ENCODE measurements around the gene PARP12.
A peak's percentile ranks its signal among the peaks of the same experiment; 100 is the strongest.

The PARP12 gene

DNA sequence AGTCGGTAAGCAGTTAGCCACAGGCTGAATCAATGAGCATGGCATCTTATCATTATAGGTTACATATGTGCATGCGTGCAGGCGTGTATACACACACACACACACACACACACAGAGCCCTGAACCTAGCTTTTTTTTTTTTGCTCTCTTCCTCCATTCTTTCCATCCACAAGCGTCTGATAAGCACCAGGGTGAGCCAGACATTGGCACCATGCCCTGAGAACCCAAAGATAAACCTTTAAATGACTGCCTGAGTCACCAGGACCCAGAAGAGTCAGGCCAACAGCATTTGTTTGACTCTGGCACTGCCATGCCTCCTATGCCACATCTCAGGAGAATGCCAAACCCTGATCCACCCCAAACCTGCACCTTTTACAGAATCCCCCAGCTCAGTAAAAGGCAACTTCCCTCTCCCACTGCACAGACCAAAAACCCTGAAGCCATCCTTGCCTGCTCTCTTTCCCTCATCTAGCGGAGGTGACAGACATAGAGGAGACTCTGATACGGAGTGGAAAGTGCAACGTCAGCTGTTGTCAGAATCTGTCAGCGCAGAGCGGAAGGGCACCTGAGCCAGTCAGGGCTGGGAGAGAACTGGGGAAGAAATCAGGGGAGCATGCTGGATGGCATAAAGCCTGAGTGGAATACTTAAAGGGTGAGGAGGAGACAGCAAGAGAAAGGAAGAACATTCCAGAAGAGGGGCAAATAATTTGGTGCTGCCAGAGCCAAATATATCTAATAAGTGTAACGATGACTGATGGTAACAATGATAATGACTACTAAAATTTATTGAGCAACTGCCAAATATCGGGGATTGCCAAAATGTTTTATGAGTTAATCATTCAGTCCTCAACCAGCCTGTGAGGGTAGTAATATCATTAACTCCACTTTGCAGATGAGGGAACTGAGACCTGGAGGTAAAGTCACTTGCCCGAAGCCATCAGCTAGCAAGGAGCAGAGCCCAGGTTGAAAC, 3.2 kb downstream of the PARP12 start:
- DNase-seq = peak; percentile 70

DNA sequence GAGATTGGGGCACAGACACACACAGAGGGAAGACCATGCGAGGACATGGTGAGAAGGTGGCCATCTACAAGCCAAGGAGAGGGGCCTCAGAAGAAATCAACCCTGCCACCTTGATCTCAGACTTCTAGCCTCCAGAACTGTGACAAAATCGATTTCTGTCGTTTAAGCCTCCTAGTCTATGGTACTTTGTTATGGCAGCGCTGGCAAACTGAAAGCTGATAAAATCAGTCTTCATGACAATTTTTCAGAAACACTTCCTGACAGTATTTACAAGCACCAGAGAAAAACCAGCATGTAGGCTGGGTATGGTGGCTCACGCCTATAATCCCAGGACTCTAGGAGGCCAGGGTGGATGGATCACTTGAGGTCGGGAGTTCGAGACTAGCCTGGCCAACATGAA, 4.2 kb downstream of the PARP12 start:
- no peak for DNase-seq

DNA sequence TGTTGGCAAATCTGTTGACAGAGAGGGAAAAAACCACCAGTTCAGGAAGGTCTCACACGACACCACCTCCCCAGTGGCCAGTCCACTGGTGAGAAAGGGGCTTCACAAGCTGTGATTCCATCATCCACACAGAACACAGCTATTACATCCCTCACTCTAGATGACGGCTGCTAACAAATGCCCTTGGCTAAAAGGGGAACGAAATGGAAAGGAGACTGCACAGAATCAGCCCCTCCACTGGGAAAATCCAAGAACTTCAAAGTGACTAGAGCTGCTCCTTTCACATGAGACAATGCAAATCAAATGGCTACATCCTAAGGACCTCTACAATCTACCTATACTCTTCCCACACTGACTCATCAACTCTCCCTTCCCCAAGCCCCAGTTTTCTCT, 5.6 kb downstream of the PARP12 start:
- no peak for DNase-seq

DNA sequence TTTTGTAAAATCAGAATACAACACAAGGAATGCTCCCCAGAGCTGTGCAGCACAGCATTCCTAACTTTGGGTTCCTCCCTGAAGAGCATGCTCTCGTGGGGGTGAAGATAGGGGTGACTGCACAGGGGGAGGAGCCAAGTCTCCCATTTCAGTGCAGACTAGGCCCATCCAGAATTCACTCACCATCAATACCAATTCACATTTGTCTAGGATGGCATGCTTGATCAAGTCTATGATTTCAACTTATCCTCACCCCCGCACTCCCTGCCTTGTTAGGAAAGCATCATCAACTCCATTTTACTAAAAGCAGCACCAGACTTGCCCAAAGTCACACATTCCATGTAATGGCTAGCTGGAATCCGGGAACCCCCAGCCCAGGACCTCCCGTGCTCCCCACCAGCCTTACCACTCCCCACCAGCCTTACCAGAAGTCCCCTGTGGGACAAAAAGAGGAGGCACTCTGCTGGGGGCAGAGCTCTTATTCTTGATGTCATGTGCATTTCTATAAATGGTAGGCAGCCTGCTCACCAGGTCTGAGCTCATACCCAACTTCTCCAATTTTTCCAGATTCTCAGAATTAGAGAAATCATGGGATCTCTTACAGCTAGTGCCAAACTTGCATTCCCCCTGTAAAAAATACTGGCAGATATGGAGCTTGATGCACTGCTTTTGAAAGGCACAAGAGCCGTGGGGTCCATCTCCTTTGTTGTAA, 6.2 kb downstream of the PARP12 start:
- no peak for DNase-seq

DNA sequence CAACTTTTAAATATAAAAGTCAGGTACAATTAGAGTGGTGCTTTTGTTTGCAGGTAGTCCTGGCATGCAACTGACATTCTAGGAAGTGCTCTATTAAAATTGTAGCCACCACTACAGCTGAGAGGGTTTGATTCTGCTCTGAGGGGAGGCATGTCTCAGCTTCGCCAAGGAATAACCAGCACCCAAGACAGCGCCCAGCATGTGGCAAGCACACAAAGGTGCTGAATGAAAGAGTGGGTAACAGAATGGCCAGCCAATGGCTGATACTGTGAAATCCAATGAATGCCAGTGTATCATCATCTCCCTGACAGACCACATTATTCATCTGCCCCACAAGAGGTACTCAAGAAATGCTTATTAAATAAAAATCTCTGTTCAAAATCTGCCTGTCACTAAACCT, 6.9 kb downstream of the PARP12 start:
- DNase-seq = no peak

DNA sequence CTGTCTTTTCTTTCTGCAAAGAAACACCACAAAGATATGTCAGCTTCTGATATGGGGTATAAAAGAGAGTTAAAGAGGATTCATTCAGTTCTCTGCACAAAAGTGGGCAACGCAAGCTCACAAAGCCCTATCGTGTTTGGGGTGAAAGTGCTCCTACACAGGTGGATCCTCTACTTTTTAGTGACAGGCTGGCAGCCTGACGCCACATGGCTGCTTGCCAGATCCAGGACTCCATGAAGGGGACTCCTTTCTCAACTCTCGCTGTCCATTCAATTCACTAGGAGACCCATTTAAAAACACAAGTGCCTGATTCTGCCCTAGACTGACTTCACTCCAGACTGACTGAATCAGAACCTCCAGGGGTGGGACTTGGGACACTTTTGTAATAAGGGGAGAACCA, 8.0 kb downstream of the PARP12 start:
- DNase-seq = no peak

DNA sequence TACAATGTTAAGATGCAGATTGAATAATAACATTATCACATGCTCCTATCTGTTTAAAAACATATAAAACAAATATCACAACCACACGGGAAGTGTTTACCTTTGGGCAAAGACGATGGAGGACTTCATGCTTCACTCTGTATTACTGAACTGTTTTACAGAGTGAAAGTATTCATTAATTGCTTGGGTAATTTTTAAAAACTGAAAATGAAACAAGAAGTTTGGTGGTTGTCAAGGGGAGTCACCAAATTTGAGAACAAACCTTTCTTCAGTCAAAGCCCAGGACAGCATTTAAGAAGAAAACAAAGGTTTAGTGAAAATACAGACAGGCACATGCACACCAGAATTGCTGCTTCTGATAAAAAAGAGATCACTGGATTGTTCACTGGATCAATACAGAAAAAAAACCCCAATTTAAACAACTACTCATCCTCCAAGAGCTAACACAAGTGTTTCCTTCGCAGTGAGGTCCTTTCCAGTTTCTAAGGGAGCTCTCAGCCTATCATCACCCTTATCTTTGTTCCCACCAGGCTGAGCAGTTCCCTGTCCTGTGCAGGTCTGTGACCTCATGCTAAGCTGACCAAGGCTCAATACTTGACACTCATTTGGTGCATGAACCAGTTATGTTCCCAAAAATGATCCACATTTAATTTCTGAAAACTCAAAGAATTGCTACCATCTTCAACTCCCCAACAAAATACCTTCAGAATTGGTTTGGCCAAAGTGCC, 8.8 kb downstream of the PARP12 start:
- no peak for DNase-seq

DNA sequence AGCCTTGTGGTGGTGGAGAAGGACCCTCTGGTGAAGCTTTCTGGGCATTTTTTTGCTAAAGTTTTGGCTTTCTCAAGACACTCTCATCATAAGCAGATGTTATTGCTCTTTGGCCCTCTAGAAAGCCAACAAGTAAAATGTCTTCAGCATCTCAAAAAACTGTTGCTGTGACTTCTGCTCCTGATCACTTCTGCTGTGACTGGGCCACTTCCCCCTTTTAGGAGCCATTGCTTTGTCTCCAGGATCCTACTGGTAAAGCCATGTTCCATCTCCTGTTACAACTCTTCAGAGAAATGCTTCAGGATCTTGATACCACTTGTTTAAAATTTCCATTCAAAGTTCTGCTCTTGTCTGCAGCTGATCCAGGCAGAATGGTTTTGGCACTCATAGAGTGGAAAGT, 10.9 kb downstream of the PARP12 start:
- DNase-seq = no peak

DNA sequence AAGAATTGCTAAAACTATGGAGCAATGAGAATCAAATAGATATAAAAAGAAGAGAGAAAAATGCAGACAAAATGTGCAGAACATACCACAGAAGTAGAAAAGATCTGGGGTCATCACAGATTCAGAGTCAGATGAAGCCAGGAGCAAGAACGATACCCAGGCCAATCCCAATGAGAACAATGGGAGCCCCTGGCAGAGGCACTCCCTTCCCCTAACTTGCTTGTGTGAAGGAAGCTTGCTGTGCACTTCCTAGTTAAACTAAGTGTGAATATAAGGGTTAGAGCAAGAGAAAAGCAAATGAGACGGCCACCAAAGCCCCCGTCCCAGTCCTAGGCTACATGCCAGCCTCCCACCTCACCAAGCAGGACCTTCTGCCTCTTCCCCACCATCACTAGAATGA, 12.7 kb downstream of the PARP12 start:
- no peak for DNase-seq

DNA sequence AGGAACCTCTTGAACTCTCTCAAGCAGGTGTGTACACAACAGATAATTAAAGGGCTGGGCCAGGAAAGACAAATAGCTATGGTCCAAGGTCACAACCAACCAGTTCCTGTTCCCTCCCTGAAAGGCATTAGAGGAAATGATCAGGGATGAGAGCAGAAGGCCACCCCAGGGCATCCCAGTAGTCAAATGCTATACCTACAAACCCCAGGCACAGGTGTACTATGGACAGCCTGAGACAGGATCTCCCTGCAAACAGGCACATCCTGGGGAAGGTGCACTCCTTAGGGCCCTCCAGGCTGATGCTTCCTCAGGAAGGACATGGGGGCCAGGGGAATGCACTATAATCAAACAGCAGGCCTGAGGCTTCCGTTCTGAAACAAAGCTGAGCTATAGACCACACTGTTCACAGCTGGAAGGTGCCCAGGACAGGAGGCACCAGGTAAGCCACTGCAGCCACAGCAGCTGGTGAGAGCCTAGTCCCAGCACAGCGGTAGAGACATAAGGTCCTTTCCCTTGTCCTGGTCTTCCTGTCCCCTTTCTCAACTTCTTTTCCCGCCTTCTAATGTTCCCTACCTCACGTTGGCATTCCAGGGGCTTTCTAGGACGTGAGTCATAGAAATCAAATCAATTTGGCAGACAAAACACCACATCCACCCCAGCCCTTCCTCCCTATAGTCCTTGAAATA, 13.3 kb downstream of the PARP12 start:
- no peak for DNase-seq

DNA sequence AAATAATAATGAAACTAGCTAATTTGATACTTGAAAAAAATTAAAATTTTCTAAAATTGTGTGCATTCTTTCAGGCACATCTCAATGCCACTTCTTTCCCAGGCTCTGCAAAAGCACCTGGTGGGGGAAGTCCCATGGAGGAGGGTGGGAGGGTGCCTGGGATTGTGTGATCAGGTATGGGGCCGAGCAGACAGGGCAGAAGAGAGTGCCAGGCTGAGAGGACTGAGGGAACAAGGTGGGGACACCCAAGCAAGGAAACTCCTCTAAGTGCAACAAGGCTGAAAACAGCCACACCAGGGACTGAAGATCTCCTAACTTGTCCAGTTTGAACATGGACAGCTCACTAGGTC, 13.8 kb downstream of the PARP12 start:
- no peak for DNase-seq

DNA sequence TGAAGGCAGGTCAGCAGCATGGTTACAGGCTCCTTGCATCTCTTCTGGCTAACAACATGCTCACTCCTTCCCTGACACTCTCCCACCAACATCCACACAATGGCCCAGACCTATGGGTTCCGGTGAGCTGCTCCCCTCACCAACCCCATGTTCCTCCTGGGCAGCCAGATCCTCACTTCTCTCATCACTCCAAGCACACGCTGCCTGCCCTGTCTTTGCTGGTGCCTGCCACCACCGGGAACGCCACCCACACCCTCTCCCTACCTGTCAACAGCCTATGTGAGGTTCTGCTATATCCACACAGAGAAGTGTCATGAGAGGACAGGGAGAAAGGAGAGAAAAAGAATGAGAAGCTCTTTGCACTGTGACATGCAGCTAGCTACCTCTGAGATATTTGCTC, 14.6 kb downstream of the PARP12 start:
- DNase-seq = no peak

DNA sequence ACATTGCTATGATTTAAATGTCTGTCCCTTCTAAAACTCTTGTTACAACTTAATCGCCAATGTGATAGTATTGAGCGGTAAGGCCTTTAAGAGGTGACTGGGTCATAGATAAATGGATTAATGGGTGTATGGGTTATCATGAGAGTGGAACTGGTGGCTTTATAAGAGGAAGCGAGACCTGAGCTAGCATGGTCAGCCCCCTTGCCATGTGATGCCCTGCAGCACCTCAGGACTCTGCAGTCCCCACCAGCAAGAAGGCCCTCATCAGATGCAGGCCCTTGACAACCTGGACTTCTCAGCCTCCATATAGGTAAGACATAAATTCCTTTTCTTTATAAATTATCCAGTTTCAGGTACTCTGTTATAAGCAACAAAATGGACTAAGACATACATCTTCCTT, 15.6 kb downstream of the PARP12 start:
- no peak for DNase-seq

DNA sequence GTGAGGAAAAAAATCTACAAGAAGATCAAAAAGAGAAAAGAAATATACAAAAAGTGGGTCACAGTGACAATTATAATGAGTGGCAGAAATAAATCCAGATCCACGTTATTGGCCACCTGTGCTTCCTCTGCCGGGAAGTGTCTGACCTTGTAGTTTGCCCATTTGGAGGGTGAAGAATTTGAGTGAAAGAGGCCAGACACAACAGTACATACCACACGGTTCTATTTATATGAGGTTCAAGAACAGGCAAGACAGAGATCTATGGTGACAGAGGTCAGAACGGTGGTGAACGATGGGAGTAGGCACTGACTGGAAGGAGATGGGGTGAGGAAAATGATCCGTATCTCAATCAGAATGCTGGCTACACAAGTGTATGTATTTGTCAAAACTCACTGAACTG, 17.1 kb downstream of the PARP12 start:
- no peak for DNase-seq

DNA sequence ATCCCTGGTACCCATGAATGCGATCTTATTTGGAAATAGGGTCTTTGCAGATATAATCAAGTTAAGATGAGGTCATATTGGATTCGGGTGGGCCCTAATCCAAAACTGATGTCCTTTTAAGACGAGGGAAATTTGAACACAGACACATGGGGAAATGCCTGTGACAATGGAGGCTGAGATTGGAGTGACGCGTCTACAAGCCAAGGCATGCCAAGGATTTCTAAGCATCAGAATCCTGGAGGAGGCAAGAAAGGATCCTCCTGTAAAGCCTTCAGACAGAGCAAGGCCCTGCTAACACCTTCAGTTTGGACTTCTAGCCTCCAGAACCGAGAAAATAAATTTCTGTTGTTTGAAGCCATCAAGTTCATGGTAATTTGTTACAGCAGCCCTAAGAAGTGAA, 18.5 kb downstream of the PARP12 start:
- no peak for DNase-seq

DNA sequence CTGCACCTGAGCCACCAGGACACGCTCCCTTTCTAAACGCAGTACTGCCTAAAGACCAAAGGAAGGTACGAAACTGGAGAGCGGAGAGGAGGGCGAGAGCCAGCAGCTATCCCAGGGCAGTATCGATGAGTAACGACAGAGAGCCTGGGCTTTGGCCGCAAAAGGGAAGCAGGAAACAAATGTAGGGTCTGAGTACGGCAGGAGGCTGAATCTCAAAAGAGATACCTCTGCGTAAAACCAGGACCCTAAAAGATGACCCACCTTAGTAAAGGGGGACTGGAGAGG, 20.4 kb downstream of the PARP12 start:
- no peak for DNase-seq

DNA sequence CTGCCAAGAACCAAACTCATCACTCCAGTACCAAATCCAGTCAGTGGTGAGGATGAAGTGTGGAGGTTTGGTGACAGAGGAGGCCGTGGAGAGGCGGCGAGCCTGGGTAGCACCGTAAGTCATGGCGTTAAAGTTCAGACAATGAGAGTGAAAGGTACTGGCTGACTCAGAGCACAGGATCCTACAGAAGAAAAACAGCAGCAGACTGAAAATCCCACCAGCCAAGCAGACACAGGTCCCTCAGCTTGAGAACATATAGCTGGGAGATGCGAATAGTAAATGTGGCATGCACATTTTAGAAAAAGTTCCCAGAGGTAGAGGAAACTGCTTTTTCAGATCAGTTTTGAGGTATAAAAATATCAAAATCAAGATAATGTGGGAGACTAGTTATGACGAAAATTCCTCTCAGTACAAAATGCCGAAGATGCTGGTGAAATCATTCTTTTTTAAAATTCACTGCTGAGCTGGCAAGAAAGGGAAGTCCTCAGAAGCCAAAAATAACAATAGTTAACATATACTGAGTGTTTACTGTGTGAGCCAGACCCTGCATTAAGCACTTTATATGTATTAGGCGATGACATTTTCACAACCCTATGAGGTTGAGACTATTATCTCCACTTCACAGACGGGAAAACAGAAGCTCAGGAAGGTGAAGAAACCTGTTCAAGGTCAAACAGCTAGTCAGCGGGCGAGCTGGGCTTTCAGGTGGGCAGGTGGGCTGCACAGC, 20.9 kb downstream of the PARP12 start:
- no peak for DNase-seq

DNA sequence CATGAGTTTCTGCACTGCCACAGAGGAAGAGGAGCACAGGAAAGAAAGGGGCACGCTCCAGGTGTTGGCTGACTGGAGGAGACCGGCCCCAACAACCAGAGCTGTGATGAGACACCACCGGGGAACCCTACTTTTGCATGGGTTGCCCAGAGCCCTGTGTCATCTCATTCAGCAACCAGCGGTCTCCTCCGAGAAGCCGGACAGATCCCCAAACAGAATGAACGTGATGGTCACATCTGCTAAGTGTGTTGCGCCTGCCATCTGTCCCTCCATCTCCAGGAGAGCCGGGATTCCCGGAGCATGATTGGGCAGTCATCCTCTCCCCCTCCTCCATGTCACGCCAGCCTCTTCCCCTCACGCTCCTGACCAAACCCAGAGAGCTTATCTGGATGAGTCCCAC, 22.9 kb downstream of the PARP12 start:
- no peak for DNase-seq

DNA sequence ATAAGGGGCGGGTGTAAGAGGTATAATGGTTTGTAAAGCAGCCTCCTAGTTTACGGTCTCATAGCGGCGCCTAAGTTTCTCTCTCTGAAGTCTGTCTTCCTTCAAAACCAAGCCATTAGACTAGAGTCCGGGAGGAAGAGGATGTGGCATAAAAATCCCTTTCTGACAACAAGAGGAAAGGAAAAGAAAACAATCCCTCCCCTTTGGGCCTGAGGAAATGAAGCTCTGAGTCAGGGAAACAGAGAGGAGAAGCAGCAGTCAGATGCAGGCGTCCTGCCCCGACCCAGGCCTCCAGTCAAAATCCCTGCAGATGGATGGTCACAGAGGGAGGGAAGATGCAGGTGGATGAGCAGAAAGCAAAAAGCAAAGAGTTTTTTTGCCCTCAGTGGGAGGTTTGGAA, 23.7 kb downstream of the PARP12 start:
- no peak for DNase-seq

DNA sequence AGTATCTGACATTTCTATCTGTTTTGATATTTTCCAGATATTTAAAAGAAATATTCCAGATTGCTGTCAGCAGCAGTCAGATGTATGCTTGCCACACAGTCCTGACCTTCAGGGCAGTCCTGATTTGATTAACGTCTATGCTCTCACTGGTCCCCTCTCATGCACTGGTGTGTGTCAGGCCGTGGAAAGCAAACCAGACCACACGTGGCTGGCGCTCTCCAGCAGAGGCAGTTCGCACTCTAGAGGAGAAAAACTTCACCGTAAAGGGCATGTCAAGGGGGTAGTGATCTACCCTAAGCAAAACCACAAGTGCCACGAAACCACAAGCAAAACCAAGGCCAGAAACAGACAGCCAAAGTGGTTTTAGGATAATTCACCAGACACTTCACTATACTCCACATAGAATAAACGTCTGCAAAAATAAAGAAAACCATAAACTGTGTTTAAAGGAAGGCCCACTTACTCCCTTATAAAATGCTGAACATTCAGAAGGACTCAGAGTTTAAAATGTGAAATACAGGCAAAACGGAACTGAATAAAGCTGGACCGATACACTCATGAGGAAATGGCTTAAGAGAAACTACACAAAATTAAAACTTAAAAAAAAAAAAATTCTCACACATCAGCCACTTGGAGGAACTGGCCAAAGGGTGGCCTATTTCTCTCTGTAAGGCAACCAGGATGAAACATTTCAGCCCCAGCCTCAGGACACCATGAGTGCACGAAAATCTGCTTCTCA, 26.4 kb downstream of the PARP12 start:
- no peak for DNase-seq

DNA sequence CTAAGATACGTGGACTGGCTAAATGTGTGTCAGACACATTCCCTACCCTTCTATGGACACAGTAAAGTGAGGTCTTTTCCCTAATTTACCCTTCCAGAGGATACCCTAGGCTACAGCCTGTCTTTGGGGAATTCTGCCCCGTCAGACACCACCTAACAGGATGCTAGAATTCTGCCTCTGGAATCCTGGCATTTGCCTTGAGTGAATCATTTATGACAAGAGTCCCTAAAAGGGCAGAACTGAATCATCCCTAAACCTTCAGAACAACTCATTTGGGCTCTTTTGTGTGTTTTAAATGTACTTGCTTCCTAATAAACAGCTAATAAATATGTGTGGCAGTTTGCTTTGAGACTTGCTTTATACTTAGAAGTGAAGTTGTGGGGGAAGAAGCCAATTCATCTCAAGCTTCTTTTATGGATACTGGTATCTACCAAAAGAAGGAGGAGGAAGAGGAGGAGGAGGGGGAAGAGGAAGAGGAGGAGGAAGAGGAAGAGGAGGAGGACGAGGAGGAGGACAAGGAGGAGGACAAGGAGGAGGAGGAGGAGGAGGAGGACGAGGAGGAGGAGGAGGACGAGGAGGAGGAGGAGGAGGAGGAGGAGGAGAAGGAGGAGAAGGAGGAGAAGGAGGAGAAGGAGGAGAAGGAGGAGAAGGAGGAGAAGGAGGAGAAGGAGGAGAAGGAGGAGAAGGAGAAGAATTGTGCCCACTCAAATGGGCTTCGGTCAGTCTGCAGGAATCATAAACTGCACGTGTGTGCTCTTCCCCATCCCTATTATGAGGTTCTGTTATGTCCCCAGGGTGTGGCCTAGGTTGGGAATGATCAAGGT, 27.1 kb downstream of the PARP12 start:
- DNase-seq = no peak

All from NCI-H345 (cell line).